Ascending aorta (tissue), 2 donors: ENCODE results near the gene OSBPL10. TPM values are rescaled to one million over a fixed set of nuclear protein-coding genes. Genes with fewer than 3 reads are reported as not detected.

ENCODE experiments used
- DNase-seq, 2 donors: peaks; one replicate each; pipeline ENCODE4 v3.0.0-alpha.2; 2019; ENCODE audit warnings: low spot score in 2 of 2
- H3K27ac ChIP-seq, 2 donors: fragments of 200-600 bp; sonication (generic); one replicate each; pipeline ENCODE4 v1.5.1; 2016 to 2017; ENCODE audit warnings: mild to moderate bottlenecking in 1 of 2
- H3K27me3 ChIP-seq: fragments of 200-600 bp; sonication (generic); one replicate; pipeline ENCODE4 v1.5.1; 2017
- H3K36me3 ChIP-seq, 2 donors: fragments of 200-600 bp; sonication (generic); one replicate each; pipeline ENCODE4 v1.5.1; 2016
- H3K4me1 ChIP-seq, 2 donors: fragments of 200-600 bp; sonication (generic); one replicate each; pipeline ENCODE4 v1.5.1; 2016 to 2017; ENCODE audit warnings: mild to moderate bottlenecking in 1 of 2
- H3K4me3 ChIP-seq, 2 donors: fragments of 200-600 bp; sonication (generic); one replicate each; pipeline ENCODE4 v1.5.1; 2016 to 2017; ENCODE audit warnings: mild to moderate bottlenecking in 1 of 2
- H3K9me3 ChIP-seq, 2 donors: fragments of 200-600 bp; sonication (generic); one replicate each; pipeline ENCODE4 v1.5.1; 2016
- intact Hi-C: fragments of 100-400 bp; cut with DNase I; formaldehyde crosslinking; loops from one replicate; pipeline ENCODE4 v1.15.1; 2023
- total RNA-seq: library from RNA; depleted of rRNA; stranded (reverse); fragments of >200 nt; gene quantifications from one replicate; pipeline ENCODE4 v1.1.0, GENCODE V29; 2016
- TF ChIP-seq, protein P1 (sequence below), 3 experiments: fragments of 200-600 bp in 2 of 3; fragments of 450-650 bp in 1 of 3; sonication (generic) in 2 of 3; IDR thresholded peaks; one replicate each; pipeline ENCODE4 v1.5.1; 2016 to 2019; ENCODE audit warnings: antibody characterized with exemption in 3 of 3, mild to moderate bottlenecking in 1 of 3, moderate library complexity in 1 of 3

OSBPL10 gene
- total RNA-seq, 1 donor from 2014 or later: 169 TPM

DNA sequence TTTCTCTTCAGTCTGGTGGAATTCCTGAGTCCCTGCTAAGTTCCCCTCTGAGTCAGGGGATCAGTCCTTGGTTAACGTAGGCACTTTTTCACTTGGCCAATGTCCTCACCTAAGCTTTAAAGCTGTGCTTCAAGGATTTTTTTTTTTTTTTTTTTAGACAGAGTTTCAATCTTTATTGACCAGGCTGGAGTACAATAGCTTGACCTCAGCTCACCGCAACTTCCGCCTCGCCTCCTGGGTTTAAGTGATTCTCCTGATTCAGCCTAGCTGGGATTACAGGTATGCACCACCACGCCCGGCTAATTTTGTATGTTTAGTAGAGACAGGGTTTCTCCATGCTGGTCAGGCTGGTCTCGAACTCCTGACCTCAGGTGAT lies 228.0 kb downstream of the OSBPL10 start:
- intact Hi-C loops: no loop called here
- Histone ChIP-seq H3K9me3 (no peaks in the 10 kb centered on the region), H3K4me3 (no peak overlapping the region), H3K27me3 (no peaks in the 10 kb centered on the region), H3K36me3 (no peaks in the 10 kb centered on the region), H3K27ac (no peak overlapping the region), H3K4me1 (peaks cover 0 to 5% of the 10 kb centered on the region in 2 donors)
- DNase-seq: no peak
- TF ChIP-seq, protein P1, sequence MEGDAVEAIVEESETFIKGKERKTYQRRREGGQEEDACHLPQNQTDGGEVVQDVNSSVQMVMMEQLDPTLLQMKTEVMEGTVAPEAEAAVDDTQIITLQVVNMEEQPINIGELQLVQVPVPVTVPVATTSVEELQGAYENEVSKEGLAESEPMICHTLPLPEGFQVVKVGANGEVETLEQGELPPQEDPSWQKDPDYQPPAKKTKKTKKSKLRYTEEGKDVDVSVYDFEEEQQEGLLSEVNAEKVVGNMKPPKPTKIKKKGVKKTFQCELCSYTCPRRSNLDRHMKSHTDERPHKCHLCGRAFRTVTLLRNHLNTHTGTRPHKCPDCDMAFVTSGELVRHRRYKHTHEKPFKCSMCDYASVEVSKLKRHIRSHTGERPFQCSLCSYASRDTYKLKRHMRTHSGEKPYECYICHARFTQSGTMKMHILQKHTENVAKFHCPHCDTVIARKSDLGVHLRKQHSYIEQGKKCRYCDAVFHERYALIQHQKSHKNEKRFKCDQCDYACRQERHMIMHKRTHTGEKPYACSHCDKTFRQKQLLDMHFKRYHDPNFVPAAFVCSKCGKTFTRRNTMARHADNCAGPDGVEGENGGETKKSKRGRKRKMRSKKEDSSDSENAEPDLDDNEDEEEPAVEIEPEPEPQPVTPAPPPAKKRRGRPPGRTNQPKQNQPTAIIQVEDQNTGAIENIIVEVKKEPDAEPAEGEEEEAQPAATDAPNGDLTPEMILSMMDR (IDR thresholded peaks at IDR 0.05): no peak

DNA sequence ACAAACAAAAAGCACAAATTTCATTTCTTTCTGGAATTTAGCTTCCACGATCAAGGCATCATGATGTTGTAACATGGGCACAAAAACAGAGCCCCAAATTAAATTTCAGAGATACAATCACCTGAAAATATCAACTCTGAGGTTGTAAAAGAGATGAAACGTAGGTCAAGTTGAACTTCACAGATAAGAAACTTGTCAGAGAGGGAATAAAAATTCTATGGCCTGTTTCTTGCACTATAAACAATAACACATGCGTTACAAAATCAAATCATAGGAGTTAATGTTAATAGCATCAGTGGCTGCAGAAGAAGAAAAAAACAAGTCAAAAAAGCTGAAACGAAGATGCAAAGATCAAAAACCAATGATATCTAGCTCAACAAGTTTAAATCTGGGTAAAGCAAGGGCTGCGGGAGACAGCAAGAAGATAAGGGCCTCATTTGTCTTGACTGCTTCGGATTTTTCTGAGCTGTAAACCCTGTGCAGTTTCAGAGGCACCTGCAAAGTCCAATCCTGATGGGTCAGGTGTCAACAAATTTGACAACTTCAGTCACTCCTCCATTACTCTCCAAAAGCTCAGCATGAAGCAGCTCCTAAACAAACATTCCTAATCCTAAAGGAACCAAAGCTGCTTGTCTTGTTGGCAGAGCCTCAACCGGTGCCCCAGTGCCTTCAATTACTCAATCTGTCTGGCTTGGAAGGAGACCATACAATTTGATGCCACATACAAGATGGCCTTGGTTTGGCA lies 228.6 kb downstream of the OSBPL10 start:
- no peak for DNase-seq
- H3K27ac ChIP-seq: no peak overlapping the region
- H3K4me1 ChIP-seq: peaks cover 0 to 5% of the 10 kb centered on the region in 2 donors
- no peaks in the 10 kb centered on the region for H3K36me3 ChIP-seq
- TF ChIP-seq, protein P1 (IDR thresholded peaks at IDR 0.05): no peak
- intact Hi-C loops: no loop called here
- no peak overlapping the region for H3K4me3 ChIP-seq
- H3K9me3 ChIP-seq: no peaks in the 10 kb centered on the region
- H3K27me3 ChIP-seq: no peaks in the 10 kb centered on the region

DNA sequence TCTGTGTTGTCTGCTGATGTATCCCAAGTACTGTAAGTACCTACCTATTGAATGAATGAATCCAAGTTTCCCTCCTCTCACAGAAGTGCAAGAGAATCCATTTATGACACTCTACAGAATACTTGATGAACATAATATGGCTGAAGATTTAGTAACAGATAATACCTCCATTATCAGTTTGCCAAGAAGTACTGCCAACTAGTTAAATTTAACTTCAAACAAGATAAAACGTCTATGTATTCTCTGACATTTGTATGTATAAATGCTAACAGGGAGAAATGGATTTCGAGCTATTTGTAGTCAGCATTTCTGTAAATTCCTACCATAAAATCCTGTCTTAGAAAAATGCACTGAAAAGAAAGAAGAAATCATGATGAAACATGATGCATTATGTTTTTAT lies 230.7 kb downstream of the OSBPL10 start:
- peaks cover 0 to 2% of the 10 kb centered on the region in 2 donors for H3K4me1 ChIP-seq
- no peak for DNase-seq
- no peak overlapping the region for H3K4me3 ChIP-seq
- no peaks in the 10 kb centered on the region for H3K27me3 ChIP-seq
- no peaks in the 10 kb centered on the region for H3K9me3 ChIP-seq
- TF ChIP-seq, protein P1 (IDR thresholded peaks at IDR 0.05): no peak
- intact Hi-C loops: no loop called here
- H3K27ac ChIP-seq: no peak overlapping the region
- no peaks in the 10 kb centered on the region for H3K36me3 ChIP-seq

DNA sequence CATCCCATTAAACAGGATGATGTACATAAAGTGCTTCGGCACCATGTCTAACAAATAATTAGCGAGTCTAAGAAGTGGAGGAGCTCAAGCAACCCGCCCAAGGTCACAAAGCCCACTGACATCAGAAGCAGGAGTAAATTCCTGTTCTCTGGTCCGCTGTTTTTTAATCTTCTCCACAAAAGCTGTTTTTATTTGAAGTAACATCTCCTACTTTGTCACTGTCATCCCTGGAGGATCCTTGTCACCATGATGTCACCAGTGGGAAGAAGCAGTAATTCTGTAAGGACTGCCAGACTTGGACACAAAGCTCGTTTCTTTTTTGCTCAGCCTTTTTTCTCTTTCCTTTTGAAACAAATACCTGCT lies 232.1 kb downstream of the OSBPL10 start:
- no peak for DNase-seq
- Histone ChIP-seq H3K4me3 (no peak overlapping the region), H3K9me3 (no peaks in the 10 kb centered on the region), H3K4me1 (no peaks in the 10 kb centered on the region), H3K36me3 (no peaks in the 10 kb centered on the region), H3K27ac (no peak overlapping the region), H3K27me3 (no peaks in the 10 kb centered on the region)
- TF ChIP-seq, protein P1 (IDR thresholded peaks at IDR 0.05): no peak
- intact Hi-C loops: no loop called here

DNA sequence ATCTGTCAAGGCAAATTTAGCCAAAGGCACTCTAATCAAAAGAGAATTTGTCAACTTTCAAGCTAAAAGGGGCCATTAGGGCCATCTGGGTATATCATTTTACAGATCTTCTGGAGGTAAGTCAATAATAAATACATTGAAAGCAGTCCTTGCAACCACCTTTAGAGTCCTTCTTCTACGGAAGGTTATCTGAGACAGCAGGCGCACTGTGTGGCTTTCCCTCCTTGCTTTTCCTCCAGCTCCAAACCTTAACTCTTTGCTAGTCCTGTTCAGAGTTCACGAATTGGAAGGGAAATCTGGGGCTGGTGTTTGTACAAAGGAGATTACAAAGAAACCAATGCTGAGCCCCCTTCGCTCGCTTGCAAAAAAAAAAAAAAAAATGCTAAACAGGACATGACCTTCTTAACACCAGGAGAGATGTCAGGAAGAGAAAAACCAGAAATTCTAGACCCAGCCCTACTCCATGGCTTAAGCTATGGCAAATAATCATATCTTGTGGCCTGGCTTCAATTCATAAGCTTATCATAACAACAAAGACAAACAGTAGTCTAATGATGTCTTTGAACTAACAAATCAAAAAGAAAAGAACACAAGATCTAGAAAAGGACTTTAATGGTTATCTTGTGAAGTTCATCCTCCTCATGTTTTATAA lies 232.7 kb downstream of the OSBPL10 start:
- Histone ChIP-seq H3K9me3 (no peaks in the 10 kb centered on the region), H3K27ac (no peak overlapping the region), H3K36me3 (no peaks in the 10 kb centered on the region), H3K4me3 (no peak overlapping the region), H3K4me1 (no peaks in the 10 kb centered on the region), H3K27me3 (no peaks in the 10 kb centered on the region)
- no peak for DNase-seq
- intact Hi-C loops: no loop called here
- TF ChIP-seq, protein P1 (IDR thresholded peaks at IDR 0.05): no peak
